MCF 10A (cell line): ENCODE measurements around the gene VSTM2L. TPM values are rescaled to one million over a fixed set of nuclear protein-coding genes. Genes with fewer than 3 reads are reported as not detected.
A peak's percentile ranks its signal among the peaks of the same experiment; 100 is the strongest.

Source experiments
- BruUV-seq: library from RNA; stranded (reverse); fragments of 400-500 nt; replicated peaks from 2 replicates; lab custom pipeline; 2021; lab: Mats Ljungman, UMichigan
- CTCF ChIA-PET: fragments of 300-600 bp; sonication (Branson Sonifier 250); formaldehyde crosslinking; extraction: SDS; loops from one replicate; lab custom pipeline; 2021; ENCODE audit warnings: antibody characterized with exemption, inconsistent platforms; lab: Yijun Ruan, JAX
- POLR2A ChIA-PET: fragments of 300-600, 350-650 bp; sonication (Branson Sonifier 250); formaldehyde crosslinking; extraction: SDS; loops from one replicate; lab custom pipeline; 2020; ENCODE audit warnings: antibody characterized with exemption, inconsistent platforms; lab: Yijun Ruan, JAX
- DNase-seq: peaks from one replicate; pipeline ENCODE4 v3.0.0-alpha.2; 2018; ENCODE audit not compliant: unreplicated experiment
- H3K27ac Mint-ChIP-seq: one replicate; pipeline ENCODE4 v1.8.0; 2022; ENCODE audit warnings: mild to moderate bottlenecking, low read depth, mixed read lengths; ENCODE audit not compliant: unreplicated experiment
- H3K27me3 Mint-ChIP-seq: one replicate; pipeline ENCODE4 v1.8.0; 2022; ENCODE audit warnings: mixed read lengths; ENCODE audit not compliant: insufficient read depth, unreplicated experiment
- H3K36me3 Mint-ChIP-seq: one replicate; pipeline ENCODE4 v1.8.0; 2022; ENCODE audit warnings: mild to moderate bottlenecking, moderate library complexity, mixed read lengths; ENCODE audit not compliant: insufficient read depth, unreplicated experiment
- H3K4me1 Mint-ChIP-seq: one replicate; pipeline ENCODE4 v1.8.0; 2022; ENCODE audit warnings: mixed read lengths; ENCODE audit not compliant: insufficient read depth, unreplicated experiment
- H3K4me3 Mint-ChIP-seq: one replicate; pipeline ENCODE4 v1.8.0; 2022; ENCODE audit warnings: mild to moderate bottlenecking, moderate library complexity, mixed read lengths; ENCODE audit not compliant: unreplicated experiment
- H3K9me3 Mint-ChIP-seq: one replicate; pipeline ENCODE4 v1.8.0; 2022; ENCODE audit warnings: mixed read lengths; ENCODE audit not compliant: unreplicated experiment
- intact Hi-C: fragments of 100-400 bp; cut with micrococcal nuclease; formaldehyde crosslinking; loops from 2 replicates; pipeline ENCODE4 v1.14.1; 2022
- total RNA-seq: library from RNA; stranded (reverse); gene quantifications from 2 replicates; pipeline ENCODE4 v1.2.3, GENCODE V29; 2022
- TF ChIP-seq, protein P1 (sequence below): fragments of 200-600 bp; IDR thresholded peaks from one replicate; pipeline ENCODE4 v1.8.0; 2022; ENCODE audit warnings: antibody characterized with exemption, mild to moderate bottlenecking; ENCODE audit not compliant: unreplicated experiment

Gene VSTM2L
- total RNA-seq, 1 experiment from 2014 or later, result 15.6 TPM

DNA sequence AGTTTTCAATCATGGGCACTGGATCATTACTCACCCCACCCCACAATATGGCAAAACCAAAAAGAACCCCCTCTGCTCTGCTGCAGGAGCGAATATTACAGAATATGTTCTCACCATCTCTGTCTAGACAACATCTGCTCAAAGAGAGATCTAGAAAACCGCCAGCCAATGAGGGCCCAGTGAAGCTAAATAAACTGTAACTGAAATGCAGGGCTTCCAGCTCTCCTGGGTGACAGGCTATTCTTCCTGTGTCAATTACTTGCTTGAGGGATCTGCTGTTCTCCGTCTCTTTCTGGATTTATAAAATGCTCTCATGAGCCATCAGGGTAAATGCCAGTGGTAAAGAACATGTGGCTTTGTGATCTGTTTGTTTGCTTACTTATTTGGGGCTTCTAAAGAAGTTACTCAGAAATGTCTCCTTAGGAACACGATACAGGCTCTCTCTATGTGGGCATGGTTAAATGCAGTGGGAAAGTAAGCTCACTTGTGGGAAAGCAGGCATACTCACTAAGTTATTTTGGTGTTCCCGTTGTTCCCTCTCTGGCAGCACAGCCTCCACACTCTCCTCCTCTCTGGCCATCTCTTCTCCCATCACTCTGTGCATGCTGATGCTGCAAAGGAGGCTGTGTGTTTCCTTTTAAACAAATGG, 85.5 kb downstream of the VSTM2L start:
- TF ChIP-seq, protein P1, sequence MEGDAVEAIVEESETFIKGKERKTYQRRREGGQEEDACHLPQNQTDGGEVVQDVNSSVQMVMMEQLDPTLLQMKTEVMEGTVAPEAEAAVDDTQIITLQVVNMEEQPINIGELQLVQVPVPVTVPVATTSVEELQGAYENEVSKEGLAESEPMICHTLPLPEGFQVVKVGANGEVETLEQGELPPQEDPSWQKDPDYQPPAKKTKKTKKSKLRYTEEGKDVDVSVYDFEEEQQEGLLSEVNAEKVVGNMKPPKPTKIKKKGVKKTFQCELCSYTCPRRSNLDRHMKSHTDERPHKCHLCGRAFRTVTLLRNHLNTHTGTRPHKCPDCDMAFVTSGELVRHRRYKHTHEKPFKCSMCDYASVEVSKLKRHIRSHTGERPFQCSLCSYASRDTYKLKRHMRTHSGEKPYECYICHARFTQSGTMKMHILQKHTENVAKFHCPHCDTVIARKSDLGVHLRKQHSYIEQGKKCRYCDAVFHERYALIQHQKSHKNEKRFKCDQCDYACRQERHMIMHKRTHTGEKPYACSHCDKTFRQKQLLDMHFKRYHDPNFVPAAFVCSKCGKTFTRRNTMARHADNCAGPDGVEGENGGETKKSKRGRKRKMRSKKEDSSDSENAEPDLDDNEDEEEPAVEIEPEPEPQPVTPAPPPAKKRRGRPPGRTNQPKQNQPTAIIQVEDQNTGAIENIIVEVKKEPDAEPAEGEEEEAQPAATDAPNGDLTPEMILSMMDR, result no peak
- intact Hi-C loops, result no loop called here
- no TSS peak for BruUV-seq
- no peaks in the 10 kb centered on the region for H3K27me3 Mint-ChIP-seq
- ChIA-PET POLR2A (interaction anchor here (1.8 kb wide), 1 partner anchor 294 kb away, joined by 3 read pairs; the partner anchor contains the start of gene CTNNBL1), CTCF (interaction anchor here (0.7 to 4.2 kb wide), 8 partner anchors 21 to 424 kb away, joined by 3 to 14 read pairs (median 3); partner anchors contain the start of genes RPRD1B and TTI1)
- H3K4me3 Mint-ChIP-seq, result no peak overlapping the region
- no peaks in the 10 kb centered on the region for H3K9me3 Mint-ChIP-seq
- H3K36me3 Mint-ChIP-seq, result peaks cover 16% of the 10 kb centered on the region
- no peak for DNase-seq
- peak overlapping the region; percentile 18 for H3K27ac Mint-ChIP-seq
- peaks cover 60% of the 10 kb centered on the region for H3K4me1 Mint-ChIP-seq

GRCh38 chr20:37989601-37990295, 86.8 kb downstream of the VSTM2L start:
- H3K4me1 Mint-ChIP-seq, result peaks cover 70% of the 10 kb centered on the region
- ChIA-PET POLR2A (interaction anchor here (0.7 to 0.9 kb wide), 2 partner anchors 44 to 79 kb away, joined by 3 read pairs; partner anchors contain the start of genes RPRD1B and TTI1), CTCF (interaction anchor here (0.6 to 4.2 kb wide), 4 partner anchors 44 to 425 kb away, joined by 3 to 14 read pairs (median 5); partner anchors contain the start of genes RPRD1B and TTI1)
- H3K36me3 Mint-ChIP-seq, result peaks cover 20% of the 10 kb centered on the region
- no peaks in the 10 kb centered on the region for H3K27me3 Mint-ChIP-seq
- peak overlapping the region; percentile 83 for H3K27ac Mint-ChIP-seq
- no peaks in the 10 kb centered on the region for H3K9me3 Mint-ChIP-seq
- no peak for DNase-seq
- BruUV-seq, result TSS peak; percentile 35
- intact Hi-C loops, result loop anchor here (5.0 kb wide), 1 partner anchor 43 kb away; the partner anchor contains the start of genes RPRD1B and TTI1
- peak overlapping the region; percentile 21 for H3K4me3 Mint-ChIP-seq
- TF ChIP-seq, protein P1, result no peak

- no TSS peak for BruUV-seq
- Mint-ChIP-seq H3K4me3 (peak overlapping the region; percentile 40), H3K36me3 (peaks cover 30% of the 10 kb centered on the region), H3K27ac (peak overlapping the region; percentile 83), H3K4me1 (peaks cover 76% of the 10 kb centered on the region), H3K27me3 (no peaks in the 10 kb centered on the region), H3K9me3 (no peaks in the 10 kb centered on the region)
- intact Hi-C loops, result loop anchor here (5.0 kb wide), 1 partner anchor 42 kb away; the partner anchor contains the start of genes RPRD1B and TTI1
- ChIA-PET CTCF (interaction anchor here (0.6 to 2.9 kb wide), 2 partner anchors 195 to 427 kb away, joined by 4 to 22 read pairs; no protein-coding TSS in a partner anchor), POLR2A (interaction anchor here (0.7 to 6.7 kb wide), 3 partner anchors 21 to 296 kb away, joined by 3 to 67 read pairs (median 5); partner anchors contain the start of genes CTNNBL1, RPRD1B and TTI1)
- peak; percentile 50 for DNase-seq
- TF ChIP-seq, protein P1, result no peak
Measured at GRCh38 chr20:37990571-37991151, 87.7 kb downstream of the VSTM2L start.
